ENCODE measurements around the gene HOXA6.

GRCh38 chr7:27185013-27185853 lies 37.7 kb upstream of the HOXA6 start, which contains the start of gene HOXA11:
- TF ChIP-seq EP300 (conservative IDR thresholded peaks at IDR 0.05; ENCODE audit: poor library complexity, severe bottlenecking): no peak
- no peak for TF ChIP-seq CTCF (IDR thresholded peaks at IDR 0.05; ENCODE audit: poor library complexity, severe bottlenecking)
- no peak for TF ChIP-seq POLR2AphosphoS5 (IDR thresholded peaks at IDR 0.05)
- TF ChIP-seq EZH2 (IDR thresholded peaks at IDR 0.05; ENCODE audit: borderline replicate concordance, insufficient read depth, low read length, poor library complexity, severe bottlenecking): peak; percentile 12
- TF ChIP-seq RAD21 (conservative IDR thresholded peaks at IDR 0.05): no peak

Data from neural cell (in vitro differentiated cells).